Chondrocyte (in vitro differentiated cells): ENCODE measurements around the gene ZCCHC10. TPM values are rescaled to one million over a fixed set of nuclear protein-coding genes. Genes with fewer than 3 reads are reported as not detected.
A peak's percentile ranks its signal among the peaks of the same experiment; 100 is the strongest.
"Not testable (repeated sequence)": the region's sequence is repeated elsewhere in the genome, so short reads cannot be mapped to it uniquely, and the experiment has no call there.

ENCODE experiments used
- DNase-seq: peaks from one replicate; pipeline ENCODE4 v3.0.0; 2021; ENCODE audit warnings: mixed read lengths, low spot score
- H3K27ac Mint-ChIP-seq: one replicate; pipeline ENCODE4 v1.8.0; 2021; ENCODE audit warnings: mild to moderate bottlenecking, moderate library complexity, mixed read lengths; ENCODE audit not compliant: unreplicated experiment
- H3K27me3 Mint-ChIP-seq: 2 replicates; pipeline ENCODE4 v1.8.0; 2021; ENCODE audit warnings: low read depth, mixed read lengths
- H3K36me3 Mint-ChIP-seq: 2 replicates; pipeline ENCODE4 v1.8.0; 2021; ENCODE audit warnings: low read depth, mixed read lengths
- H3K4me1 Mint-ChIP-seq: 2 replicates; pipeline ENCODE4 v1.8.0; 2021; ENCODE audit warnings: low read depth, mild to moderate bottlenecking, mixed read lengths
- H3K4me3 Mint-ChIP-seq: one replicate; pipeline ENCODE4 v1.8.0; 2021; ENCODE audit warnings: mild to moderate bottlenecking, moderate library complexity, mixed read lengths; ENCODE audit not compliant: unreplicated experiment
- H3K9me3 Mint-ChIP-seq: 2 replicates; pipeline ENCODE4 v1.8.0; 2021; ENCODE audit warnings: low read depth, mixed read lengths
- CTCF ChIP-seq: fragments of 200-600 bp; sonication (generic); IDR thresholded peaks from 2 replicates; pipeline ENCODE4 v1.5.0; 2021; ENCODE audit warnings: antibody characterized with exemption, mild to moderate bottlenecking, moderate library complexity
- total RNA-seq: library from RNA; stranded (reverse); gene quantifications from 3 replicates; pipeline ENCODE4 v1.2.1, GENCODE V29; 2021

The ZCCHC10 gene
- total RNA-seq, 1 donor from 2014 or later, result 19.9 TPM

GRCh38 chr5:133017964-133018363, 8.4 kb downstream of the ZCCHC10 start:
- Mint-ChIP-seq H3K4me1 (no peaks in the 10 kb centered on the region), H3K27me3 (no peaks in the 10 kb centered on the region), H3K27ac (no peak overlapping the region), H3K9me3 (no peaks in the 10 kb centered on the region), H3K36me3 (peaks cover 8% of the 10 kb centered on the region), H3K4me3 (no peak overlapping the region)
- no peak for TF ChIP-seq CTCF
- DNase-seq, result no peak

GRCh38 chr5:133015466-133015865, 10.9 kb downstream of the ZCCHC10 start:
- H3K27ac Mint-ChIP-seq, result no peak overlapping the region
- no peak for DNase-seq
- H3K36me3 Mint-ChIP-seq, result peaks cover 10% of the 10 kb centered on the region
- H3K9me3 Mint-ChIP-seq, result no peaks in the 10 kb centered on the region
- H3K4me1 Mint-ChIP-seq, result no peaks in the 10 kb centered on the region
- H3K4me3 Mint-ChIP-seq, result no peak overlapping the region
- TF ChIP-seq CTCF, result no peak
- H3K27me3 Mint-ChIP-seq, result no peaks in the 10 kb centered on the region

GRCh38 chr5:133008455-133008854, 17.9 kb downstream of the ZCCHC10 start:
- not testable (repeated sequence) for H3K27ac Mint-ChIP-seq, H3K27me3 Mint-ChIP-seq, H3K9me3 Mint-ChIP-seq, DNase-seq, H3K4me3 Mint-ChIP-seq
- Mint-ChIP-seq H3K4me1 (peaks cover 10% of the 10 kb centered on the region), H3K36me3 (peaks cover 11% of the 10 kb centered on the region)

- Mint-ChIP-seq H3K4me1 (peaks cover 10% of the 10 kb centered on the region), H3K36me3 (peaks cover 11% of the 10 kb centered on the region), H3K27me3 (no peaks in the 10 kb centered on the region), H3K9me3 (peaks cover 3% of the 10 kb centered on the region), H3K4me3 (no peak overlapping the region), H3K27ac (no peak overlapping the region)
- no peak for TF ChIP-seq CTCF
- no peak for DNase-seq
Observed at GRCh38 chr5:133006653-133007052, 19.7 kb downstream of the ZCCHC10 start.

GRCh38 chr5:132999246-132999645, 27.1 kb downstream of the ZCCHC10 start:
- H3K4me1 Mint-ChIP-seq, result peaks cover 28% of the 10 kb centered on the region
- DNase-seq, result no peak
- H3K9me3 Mint-ChIP-seq, result no peaks in the 10 kb centered on the region
- peaks cover 4% of the 10 kb centered on the region for H3K36me3 Mint-ChIP-seq
- no peak for TF ChIP-seq CTCF
- no peaks in the 10 kb centered on the region for H3K27me3 Mint-ChIP-seq
- no peak overlapping the region for H3K4me3 Mint-ChIP-seq
- H3K27ac Mint-ChIP-seq, result peak overlapping the region; percentile 74

- H3K27me3 Mint-ChIP-seq, result no peaks in the 10 kb centered on the region
- peaks cover 28% of the 10 kb centered on the region for H3K4me1 Mint-ChIP-seq
- TF ChIP-seq CTCF, result no peak
- H3K4me3 Mint-ChIP-seq, result no peak overlapping the region
- no peak for DNase-seq
- peak overlapping the region; percentile 74 for H3K27ac Mint-ChIP-seq
- H3K36me3 Mint-ChIP-seq, result peaks cover 4% of the 10 kb centered on the region
- no peaks in the 10 kb centered on the region for H3K9me3 Mint-ChIP-seq
Observed at GRCh38 chr5:132998556-132998955, 27.8 kb downstream of the ZCCHC10 start.
